Measurements from ENCODE around the gene SGCD. TPM values are rescaled to one million over a fixed set of nuclear protein-coding genes. Genes with fewer than 3 reads are reported as not detected.

The SGCD gene
- total and polyA plus RNA-seq, 9 of the 15 experiments (the other 6 are each of a cell fraction or from before 2014, with no cell fraction given): not detected

DNA sequence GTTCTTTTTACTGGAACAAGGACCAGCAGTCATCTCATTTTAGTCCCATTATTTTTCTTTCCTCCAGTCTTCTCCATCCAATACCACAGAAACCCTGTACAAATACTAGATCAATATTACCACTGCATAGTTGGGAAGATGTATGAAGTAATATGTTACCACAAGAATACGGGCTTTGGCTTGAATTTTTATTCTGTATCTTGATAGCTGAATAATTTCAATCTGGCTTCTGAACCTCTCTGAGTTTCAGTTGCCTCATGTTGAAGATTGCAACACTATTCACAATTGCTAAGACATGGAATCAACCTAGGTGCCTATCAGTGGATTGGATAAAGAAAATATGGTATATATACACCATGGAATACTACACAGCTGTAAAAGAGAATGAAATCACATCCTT, 82.9 kb downstream of the SGCD start:
- FAIRE-seq (no peak), ATAC-seq (no peak), DNase-seq (ENCODE audit: extremely low read depth in 1 of 4, low spot score in 3 of 4) (no peak)
- no peak overlapping the region for H3K27ac ChIP-seq (ENCODE audit: extremely low read depth, low read depth, low read length)
- CTCF ChIA-PET (ENCODE audit: low intra/inter-chr PET ratio): no interaction called here
- WGBS (ENCODE audit: insufficient coverage, low coverage, missing lambda C conversion rate): 0% methylated on average over 1 of the region's 1 CpG
- intact Hi-C loops (cut with micrococcal nuclease) (no loop called here), in situ Hi-C loops (cut with MboI) (no loop called here)
- no peaks in the 10 kb centered on the region for H3K9me1 ChIP-seq (ENCODE audit: control insufficient read depth, insufficient read depth, low read length)
- H3K4me3 ChIP-seq: no peak overlapping the region
- no peaks in the 10 kb centered on the region for H4K20me1 ChIP-seq (replicated peaks; ENCODE audit: control insufficient read depth, insufficient read depth, low read length)
- H3K9ac ChIP-seq (ENCODE audit: insufficient read depth in 1 of 2, low read depth in 2 of 2, low read length in 2 of 2): no peak overlapping the region
- no peak overlapping the region for H2AFZ ChIP-seq (ENCODE audit: low read depth, low read length)
- no peak overlapping the region for H3K4me2 ChIP-seq (ENCODE audit: insufficient read depth, low read length)
- no peaks in the 10 kb centered on the region for H3K36me3 ChIP-seq (ENCODE audit: control insufficient read depth, insufficient read depth, low read length)
- H3K79me2 ChIP-seq (ENCODE audit: control insufficient read depth, insufficient read depth, low read length): no peaks in the 10 kb centered on the region
- no peaks in the 10 kb centered on the region for H3K27me3 ChIP-seq (ENCODE audit: control insufficient read depth in 2 of 2, insufficient read depth in 2 of 2, low read length in 2 of 2)
- H3K9me3 ChIP-seq (replicated peaks; ENCODE audit: control insufficient read depth, insufficient read depth, low read depth, low read length): no peaks in the 10 kb centered on the region
- H3K4me1 ChIP-seq (replicated peaks in 1 of 2; ENCODE audit: control insufficient read depth in 2 of 2, insufficient read depth in 2 of 2, low read length in 2 of 2): no peaks in the 10 kb centered on the region
- POLR2A ChIA-PET: interaction anchor here (0.6 kb wide), 1 partner anchor 412 kb away, joined by 3 read pairs; no protein-coding TSS in a partner anchor
- BruUV-seq (replicated peaks): no TSS peak
- no peak for TF ChIP-seq CGGBP1 (CRISPR knock-in tag; IDR thresholded peaks at IDR 0.05)
- no peak for TF ChIP-seq FOXM1 (IDR thresholded peaks at IDR 0.05; ENCODE audit: low read depth)
- no peak for TF ChIP-seq FOXM1 (CRISPR knock-in tag; IDR thresholded peaks at IDR 0.05; ENCODE audit: low read depth)
- TF ChIP-seq TAF15 (IDR thresholded peaks at IDR 0.05; ENCODE audit: low read depth, low read length): no peak
- TF ChIP-seq ZBTB2 (IDR thresholded peaks at IDR 0.05): no peak
- no peak for TF ChIP-seq ZNF431 (CRISPR knock-in tag; IDR thresholded peaks at IDR 0.05)
- no peak for TF ChIP-seq TOE1 (IDR thresholded peaks at IDR 0.05; ENCODE audit: borderline replicate concordance)
- no peak for TF ChIP-seq TOE1 (CRISPR knock-in tag; IDR thresholded peaks at IDR 0.05; ENCODE audit: borderline replicate concordance, low read depth)
- no peak for TF ChIP-seq KLF1 (tag; IDR thresholded peaks at IDR 0.05)
- TF ChIP-seq GATAD2A (IDR thresholded peaks at IDR 0.05): no peak
- TF ChIP-seq PATZ1 (CRISPR knock-in tag; IDR thresholded peaks at IDR 0.05; ENCODE audit: borderline replicate concordance): no peak
- TF ChIP-seq, protein P1, sequence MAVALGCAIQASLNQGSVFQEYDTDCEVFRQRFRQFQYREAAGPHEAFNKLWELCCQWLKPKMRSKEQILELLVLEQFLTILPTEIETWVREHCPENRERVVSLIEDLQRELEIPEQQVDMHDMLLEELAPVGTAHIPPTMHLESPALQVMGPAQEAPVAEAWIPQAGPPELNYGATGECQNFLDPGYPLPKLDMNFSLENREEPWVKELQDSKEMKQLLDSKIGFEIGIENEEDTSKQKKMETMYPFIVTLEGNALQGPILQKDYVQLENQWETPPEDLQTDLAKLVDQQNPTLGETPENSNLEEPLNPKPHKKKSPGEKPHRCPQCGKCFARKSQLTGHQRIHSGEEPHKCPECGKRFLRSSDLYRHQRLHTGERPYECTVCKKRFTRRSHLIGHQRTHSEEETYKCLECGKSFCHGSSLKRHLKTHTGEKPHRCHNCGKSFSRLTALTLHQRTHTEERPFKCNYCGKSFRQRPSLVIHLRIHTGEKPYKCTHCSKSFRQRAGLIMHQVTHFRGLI (CRISPR knock-in tag; IDR thresholded peaks at IDR 0.05): no peak
- TF ChIP-seq, protein P2, sequence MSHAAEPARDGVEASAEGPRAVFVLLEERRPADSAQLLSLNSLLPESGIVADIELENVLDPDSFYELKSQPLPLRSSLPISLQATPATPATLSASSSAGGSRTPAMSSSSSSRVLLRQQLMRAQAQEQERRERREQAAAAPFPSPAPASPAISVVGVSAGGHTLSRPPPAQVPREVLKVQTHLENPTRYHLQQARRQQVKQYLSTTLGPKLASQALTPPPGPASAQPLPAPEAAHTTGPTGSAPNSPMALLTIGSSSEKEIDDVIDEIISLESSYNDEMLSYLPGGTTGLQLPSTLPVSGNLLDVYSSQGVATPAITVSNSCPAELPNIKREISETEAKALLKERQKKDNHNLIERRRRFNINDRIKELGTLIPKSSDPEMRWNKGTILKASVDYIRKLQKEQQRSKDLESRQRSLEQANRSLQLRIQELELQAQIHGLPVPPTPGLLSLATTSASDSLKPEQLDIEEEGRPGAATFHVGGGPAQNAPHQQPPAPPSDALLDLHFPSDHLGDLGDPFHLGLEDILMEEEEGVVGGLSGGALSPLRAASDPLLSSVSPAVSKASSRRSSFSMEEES (CRISPR knock-in tag; IDR thresholded peaks at IDR 0.05): no peak
- TF ChIP-seq SFPQ (IDR thresholded peaks at IDR 0.05; ENCODE audit: low read depth, low read length): no peak
